Glutamatergic neuron (in vitro differentiated cells): ENCODE results near the gene SPPL3. TPM values are rescaled to one million over a fixed set of nuclear protein-coding genes. Genes with fewer than 3 reads are reported as not detected.
"Not testable (repeated sequence)": the region's sequence is repeated elsewhere in the genome, so short reads cannot be mapped to it uniquely, and the experiment has no call there.

Experiments used
- DNase-seq: peaks from one replicate; pipeline ENCODE4 v3.0.0; 2022
- H3K27ac Mint-ChIP-seq: one replicate; pipeline ENCODE4 v1.8.0; 2020; ENCODE audit warnings: mild to moderate bottlenecking, mixed read lengths, inconsistent platforms; ENCODE audit not compliant: unreplicated experiment
- H3K27me3 Mint-ChIP-seq: one replicate; pipeline ENCODE4 v1.8.0; 2020; ENCODE audit warnings: mild to moderate bottlenecking, moderate library complexity, mixed read lengths, inconsistent platforms; ENCODE audit not compliant: unreplicated experiment
- H3K36me3 Mint-ChIP-seq: one replicate; pipeline ENCODE4 v1.8.0; 2020; ENCODE audit warnings: mild to moderate bottlenecking, mixed read lengths, inconsistent platforms; ENCODE audit not compliant: unreplicated experiment
- H3K4me1 Mint-ChIP-seq: one replicate; pipeline ENCODE4 v1.8.0; 2020; ENCODE audit warnings: mild to moderate bottlenecking, low read depth, mixed read lengths, inconsistent platforms; ENCODE audit not compliant: unreplicated experiment
- H3K4me3 Mint-ChIP-seq: one replicate; pipeline ENCODE4 v1.8.0; 2020; ENCODE audit warnings: mild to moderate bottlenecking, mixed read lengths, inconsistent platforms; ENCODE audit not compliant: unreplicated experiment
- H3K9me3 Mint-ChIP-seq: one replicate; pipeline ENCODE4 v1.8.0; 2020; ENCODE audit warnings: mild to moderate bottlenecking, moderate library complexity, mixed read lengths, inconsistent platforms; ENCODE audit not compliant: unreplicated experiment
- total RNA-seq: library from RNA; stranded (reverse); fragmentation: NEBNext Ultra II Directional; extraction: Animal tissue kit (Norgen Biotek cat#: 25700); gene quantifications from one replicate; pipeline ENCODE4 v1.2.1, GENCODE V29; 2021; ENCODE audit not compliant: unreplicated experiment
- TF ChIP-seq, protein P1 (sequence below): fragments of 200-600 bp; sonication (generic); IDR thresholded peaks from one replicate; pipeline ENCODE4 v1.5.0; 2021; ENCODE audit not compliant: partially characterized antibody, unreplicated experiment

SPPL3 gene
- total RNA-seq, 1 donor from 2014 or later = 53.4 TPM

- Mint-ChIP-seq H3K4me3 (no peak overlapping the region), H3K27me3 (peaks cover 8% of the 10 kb centered on the region), H3K27ac (peak overlapping the region; percentile 1), H3K9me3 (peaks cover 11% of the 10 kb centered on the region), H3K4me1 (peaks cover 20% of the 10 kb centered on the region), H3K36me3 (no peaks in the 10 kb centered on the region)
- TF ChIP-seq, protein P1, sequence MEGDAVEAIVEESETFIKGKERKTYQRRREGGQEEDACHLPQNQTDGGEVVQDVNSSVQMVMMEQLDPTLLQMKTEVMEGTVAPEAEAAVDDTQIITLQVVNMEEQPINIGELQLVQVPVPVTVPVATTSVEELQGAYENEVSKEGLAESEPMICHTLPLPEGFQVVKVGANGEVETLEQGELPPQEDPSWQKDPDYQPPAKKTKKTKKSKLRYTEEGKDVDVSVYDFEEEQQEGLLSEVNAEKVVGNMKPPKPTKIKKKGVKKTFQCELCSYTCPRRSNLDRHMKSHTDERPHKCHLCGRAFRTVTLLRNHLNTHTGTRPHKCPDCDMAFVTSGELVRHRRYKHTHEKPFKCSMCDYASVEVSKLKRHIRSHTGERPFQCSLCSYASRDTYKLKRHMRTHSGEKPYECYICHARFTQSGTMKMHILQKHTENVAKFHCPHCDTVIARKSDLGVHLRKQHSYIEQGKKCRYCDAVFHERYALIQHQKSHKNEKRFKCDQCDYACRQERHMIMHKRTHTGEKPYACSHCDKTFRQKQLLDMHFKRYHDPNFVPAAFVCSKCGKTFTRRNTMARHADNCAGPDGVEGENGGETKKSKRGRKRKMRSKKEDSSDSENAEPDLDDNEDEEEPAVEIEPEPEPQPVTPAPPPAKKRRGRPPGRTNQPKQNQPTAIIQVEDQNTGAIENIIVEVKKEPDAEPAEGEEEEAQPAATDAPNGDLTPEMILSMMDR = no peak
- DNase-seq = no peak
These were observed 2.3 kb downstream of the SPPL3 start for GRCh38 chr12:120901818-120902217.

DNA sequence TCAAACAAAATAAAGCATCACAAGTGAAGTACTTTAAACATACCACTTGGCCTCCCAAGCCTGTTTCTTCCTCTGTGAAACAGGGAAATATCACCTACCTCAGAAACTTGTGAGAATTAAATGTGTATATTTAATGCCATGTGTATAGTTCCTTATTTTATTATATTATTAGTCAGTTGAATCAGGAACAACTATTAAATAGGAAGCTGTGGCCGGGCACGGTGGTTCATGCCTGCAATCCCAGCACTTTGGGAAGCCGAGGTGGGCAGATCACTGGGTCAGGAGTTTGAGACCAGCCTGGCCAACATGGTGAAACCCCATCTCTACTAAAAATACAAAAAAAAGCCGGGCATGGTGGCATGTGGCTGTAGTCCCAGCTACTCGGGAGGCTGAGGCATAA is 3.1 kb downstream of the SPPL3 start:
- Mint-ChIP-seq H3K4me1 (peaks cover 19% of the 10 kb centered on the region), H3K9me3 (peaks cover 11% of the 10 kb centered on the region)
- H3K4me3 Mint-ChIP-seq, H3K27me3 Mint-ChIP-seq, DNase-seq, H3K36me3 Mint-ChIP-seq, H3K27ac Mint-ChIP-seq: not testable (repeated sequence)

GRCh38 chr12:120895532-120895931 is 8.6 kb downstream of the SPPL3 start:
- no peaks in the 10 kb centered on the region for H3K4me1 Mint-ChIP-seq
- no peak overlapping the region for H3K27ac Mint-ChIP-seq
- no peaks in the 10 kb centered on the region for H3K9me3 Mint-ChIP-seq
- no peak overlapping the region for H3K4me3 Mint-ChIP-seq
- H3K36me3 Mint-ChIP-seq = no peaks in the 10 kb centered on the region
- no peaks in the 10 kb centered on the region for H3K27me3 Mint-ChIP-seq
- DNase-seq = no peak
- TF ChIP-seq, protein P1 = no peak

DNA sequence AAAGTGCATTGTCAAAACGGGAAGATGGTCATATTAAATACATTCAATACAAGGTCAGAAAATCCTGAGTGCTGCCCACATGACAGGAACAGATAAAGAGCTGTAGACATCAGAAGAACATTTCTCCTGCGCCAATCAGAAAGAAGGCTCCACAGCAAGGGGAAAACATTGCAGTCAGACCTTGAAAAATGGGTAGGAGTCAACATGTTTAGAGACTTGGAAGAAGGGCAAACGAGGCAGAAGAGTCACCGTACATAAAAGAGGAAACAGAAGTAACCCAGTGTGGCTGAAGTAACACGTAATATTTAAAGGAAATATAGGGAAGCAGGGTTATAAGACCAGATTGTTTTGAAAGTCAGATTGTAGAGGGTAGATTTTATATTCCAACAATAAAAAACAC is 11.9 kb downstream of the SPPL3 start:
- H3K9me3 Mint-ChIP-seq = no peaks in the 10 kb centered on the region
- DNase-seq = no peak
- H3K36me3 Mint-ChIP-seq = no peaks in the 10 kb centered on the region
- H3K4me1 Mint-ChIP-seq = no peaks in the 10 kb centered on the region
- no peaks in the 10 kb centered on the region for H3K27me3 Mint-ChIP-seq
- TF ChIP-seq, protein P1 = no peak
- H3K4me3 Mint-ChIP-seq = no peak overlapping the region
- H3K27ac Mint-ChIP-seq = no peak overlapping the region

- Mint-ChIP-seq H3K9me3 (no peaks in the 10 kb centered on the region), H3K27ac (no peak overlapping the region), H3K4me3 (no peak overlapping the region), H3K27me3 (no peaks in the 10 kb centered on the region), H3K36me3 (no peaks in the 10 kb centered on the region), H3K4me1 (no peaks in the 10 kb centered on the region)
- TF ChIP-seq, protein P1 = no peak
- DNase-seq = no peak
These were observed 13.2 kb downstream of the SPPL3 start for GRCh38 chr12:120890963-120891362.
